Effector memory CD8-positive, alpha-beta T cell (primary cell): ENCODE data around the gene CCDC192.
"Not testable (repeated sequence)": the region's sequence is repeated elsewhere in the genome, so short reads cannot be mapped to it uniquely, and the experiment has no call there.

Experiments
- ATAC-seq: fragments of 150-1000 bp; cut with Tn5 transposase; replicated peaks from 2 replicates; pipeline ENCODE4 v1.10.0; 2021; ENCODE audit warnings: mild to moderate bottlenecking, moderate library complexity
- DNase-seq, 3 experiments: peaks; one replicate each; pipeline ENCODE4 v3.0.0; 2021
- H3K27ac Mint-ChIP-seq, 2 donors: one replicate each; pipeline ENCODE4 v1.8.0; 2022; ENCODE audit warnings: mild to moderate bottlenecking in 2 of 2, mixed read lengths in 2 of 2, moderate library complexity in 2 of 2
- H3K27me3 Mint-ChIP-seq, 2 donors: one replicate each; pipeline ENCODE4 v1.8.0; 2022; ENCODE audit warnings: mixed read lengths in 2 of 2
- H3K36me3 Mint-ChIP-seq: one replicate; pipeline ENCODE4 v1.8.0; 2022; ENCODE audit warnings: mild to moderate bottlenecking, moderate library complexity, mixed read lengths; ENCODE audit not compliant: insufficient read depth
- H3K4me1 Mint-ChIP-seq, 2 donors: one replicate each; pipeline ENCODE4 v1.8.0; 2022; ENCODE audit warnings: low read depth in 2 of 2, mixed read lengths in 2 of 2
- H3K4me3 Mint-ChIP-seq, 2 donors: one replicate each; pipeline ENCODE4 v1.8.0; 2022; ENCODE audit warnings: mild to moderate bottlenecking in 2 of 2, mixed read lengths in 2 of 2, moderate library complexity in 2 of 2
- H3K9me3 Mint-ChIP-seq, 2 donors: one replicate each; pipeline ENCODE4 v1.8.0; 2022; ENCODE audit warnings: mixed read lengths in 2 of 2

CCDC192 gene

GRCh38 chr5:127758766-127759283 is 55.6 kb downstream of the CCDC192 start:
- ATAC-seq: no peak
- H3K4me3 Mint-ChIP-seq: no peak overlapping the region
- no peak for DNase-seq
- H3K27ac Mint-ChIP-seq: no peak overlapping the region
- H3K27me3 Mint-ChIP-seq: no peaks in the 10 kb centered on the region
- H3K9me3 Mint-ChIP-seq: no peaks in the 10 kb centered on the region
- H3K4me1 Mint-ChIP-seq: peaks cover 0 to 3% of the 10 kb centered on the region in 2 donors
- no peaks in the 10 kb centered on the region for H3K36me3 Mint-ChIP-seq

GRCh38 chr5:127761869-127762268 is 58.7 kb downstream of the CCDC192 start:
- DNase-seq (no peak), ATAC-seq (no peak)
- no peaks in the 10 kb centered on the region for H3K27me3 Mint-ChIP-seq
- H3K27ac Mint-ChIP-seq: no peak overlapping the region
- peaks cover 0 to 3% of the 10 kb centered on the region in 2 donors for H3K4me1 Mint-ChIP-seq
- no peaks in the 10 kb centered on the region for H3K9me3 Mint-ChIP-seq
- H3K36me3 Mint-ChIP-seq: no peaks in the 10 kb centered on the region
- no peak overlapping the region for H3K4me3 Mint-ChIP-seq

- no peaks in the 10 kb centered on the region for H3K36me3 Mint-ChIP-seq
- no peaks in the 10 kb centered on the region for H3K27me3 Mint-ChIP-seq
- no peak overlapping the region for H3K27ac Mint-ChIP-seq
- peaks cover 0 to 3% of the 10 kb centered on the region in 2 donors for H3K4me1 Mint-ChIP-seq
- no peak for DNase-seq
- H3K9me3 Mint-ChIP-seq: no peaks in the 10 kb centered on the region
- H3K4me3 Mint-ChIP-seq: no peak overlapping the region
- no peak for ATAC-seq
Observed at GRCh38 chr5:127762412-127762811, 59.2 kb downstream of the CCDC192 start.

- Mint-ChIP-seq H3K4me1 (no peaks in the 10 kb centered on the region), H3K4me3 (no peak overlapping the region), H3K27me3 (peaks cover 0 to 16% of the 10 kb centered on the region in 2 donors), H3K9me3 (no peaks in the 10 kb centered on the region), H3K36me3 (no peaks in the 10 kb centered on the region), H3K27ac (no peak overlapping the region)
- no peak for DNase-seq
- no peak for ATAC-seq
Observed at GRCh38 chr5:127766676-127767335, 63.6 kb downstream of the CCDC192 start.

GRCh38 chr5:127769386-127769785 is 66.2 kb downstream of the CCDC192 start:
- no peak for ATAC-seq
- no peaks in the 10 kb centered on the region for H3K9me3 Mint-ChIP-seq
- DNase-seq: no peak
- no peak overlapping the region for H3K27ac Mint-ChIP-seq
- no peak overlapping the region for H3K4me3 Mint-ChIP-seq
- H3K36me3 Mint-ChIP-seq: no peaks in the 10 kb centered on the region
- H3K27me3 Mint-ChIP-seq: peaks cover 0 to 16% of the 10 kb centered on the region in 2 donors
- H3K4me1 Mint-ChIP-seq: no peaks in the 10 kb centered on the region

- Mint-ChIP-seq H3K27ac (no peak overlapping the region), H3K4me3 (no peak overlapping the region), H3K9me3 (no peaks in the 10 kb centered on the region), H3K4me1 (no peaks in the 10 kb centered on the region), H3K27me3 (peaks cover 0 to 16% of the 10 kb centered on the region in 2 donors), H3K36me3 (no peaks in the 10 kb centered on the region)
- ATAC-seq (no peak), DNase-seq (no peak)
Observed at GRCh38 chr5:127770272-127770671, 67.1 kb downstream of the CCDC192 start.

- DNase-seq: no peak
- Mint-ChIP-seq H3K36me3 (no peaks in the 10 kb centered on the region), H3K27ac (no peak overlapping the region), H3K9me3 (peaks cover 0 to 2% of the 10 kb centered on the region in 2 donors), H3K4me3 (no peak overlapping the region), H3K4me1 (no peaks in the 10 kb centered on the region), H3K27me3 (peaks cover 0 to 16% of the 10 kb centered on the region in 2 donors)
- no peak for ATAC-seq
Observed at GRCh38 chr5:127772531-127772930, 69.3 kb downstream of the CCDC192 start.

GRCh38 chr5:127774221-127774620 is 71.0 kb downstream of the CCDC192 start:
- H3K27ac Mint-ChIP-seq: no peak overlapping the region
- H3K9me3 Mint-ChIP-seq: peaks cover 0 to 2% of the 10 kb centered on the region in 2 donors

GRCh38 chr5:127776477-127776876 is 73.3 kb downstream of the CCDC192 start:
- Mint-ChIP-seq H3K27ac (no peak overlapping the region), H3K4me1 (no peaks in the 10 kb centered on the region), H3K36me3 (no peaks in the 10 kb centered on the region), H3K9me3 (peaks cover 0 to 2% of the 10 kb centered on the region in 2 donors), H3K27me3 (no peaks in the 10 kb centered on the region), H3K4me3 (no peak overlapping the region)
- DNase-seq (no peak), ATAC-seq (no peak)

More at GRCh38 chr5:127774221-127774620, 71.0 kb downstream of the CCDC192 start:
- no peak for DNase-seq
- no peaks in the 10 kb centered on the region for H3K4me1 Mint-ChIP-seq
- no peaks in the 10 kb centered on the region for H3K36me3 Mint-ChIP-seq
- no peak overlapping the region for H3K4me3 Mint-ChIP-seq
- peaks cover 0 to 10% of the 10 kb centered on the region in 2 donors for H3K27me3 Mint-ChIP-seq
- ATAC-seq: no peak

- Mint-ChIP-seq H3K27ac (no peak overlapping the region), H3K4me1 (no peaks in the 10 kb centered on the region), H3K36me3 (no peaks in the 10 kb centered on the region), H3K27me3 (peaks cover 0 to 10% of the 10 kb centered on the region in 2 donors), H3K4me3 (no peak overlapping the region), H3K9me3 (peaks cover 0 to 2% of the 10 kb centered on the region in 2 donors)
- ATAC-seq (no peak), DNase-seq (no peak)
Observed at GRCh38 chr5:127777957-127778356, 74.8 kb downstream of the CCDC192 start.

GRCh38 chr5:127782450-127782849 is 79.3 kb downstream of the CCDC192 start:
- Mint-ChIP-seq H3K4me1 (peaks cover 9 to 20% of the 10 kb centered on the region in 2 donors), H3K27me3 (peaks cover 0 to 12% of the 10 kb centered on the region in 2 donors)
- not testable (repeated sequence) for H3K36me3 Mint-ChIP-seq, H3K4me3 Mint-ChIP-seq, H3K9me3 Mint-ChIP-seq, ATAC-seq, H3K27ac Mint-ChIP-seq, DNase-seq

GRCh38 chr5:127785098-127785927 is 82.1 kb downstream of the CCDC192 start:
- peak; percentile 89 for ATAC-seq
- peak overlapping the region; percentile 88 to 90 for H3K27ac Mint-ChIP-seq

GRCh38 chr5:127791439-127791838 is 88.2 kb downstream of the CCDC192 start:
- Mint-ChIP-seq H3K9me3 (peaks cover 4 to 20% of the 10 kb centered on the region in 2 donors), H3K27ac (no peak overlapping the region), H3K27me3 (no peaks in the 10 kb centered on the region), H3K36me3 (no peaks in the 10 kb centered on the region), H3K4me1 (peaks cover 3 to 10% of the 10 kb centered on the region in 2 donors), H3K4me3 (no peak overlapping the region)
- ATAC-seq: no peak
- DNase-seq: no peak

More at GRCh38 chr5:127785098-127785927, 82.1 kb downstream of the CCDC192 start:
- Mint-ChIP-seq H3K4me3 (peak overlapping the region; percentile 34 to 47), H3K27me3 (peaks cover 0 to 12% of the 10 kb centered on the region in 2 donors), H3K36me3 (peaks cover 4% of the 10 kb centered on the region), H3K9me3 (peaks cover 4 to 12% of the 10 kb centered on the region in 2 donors), H3K4me1 (peaks cover 9 to 21% of the 10 kb centered on the region in 2 donors)
- DNase-seq: peak; percentile 14 to 25 (median 22)
